ENCODE measurements around the gene PTH2.
"Not testable (repeated sequence)": the region's sequence is repeated elsewhere in the genome, so short reads cannot be mapped to it uniquely, and the experiment has no call there.

DNA sequence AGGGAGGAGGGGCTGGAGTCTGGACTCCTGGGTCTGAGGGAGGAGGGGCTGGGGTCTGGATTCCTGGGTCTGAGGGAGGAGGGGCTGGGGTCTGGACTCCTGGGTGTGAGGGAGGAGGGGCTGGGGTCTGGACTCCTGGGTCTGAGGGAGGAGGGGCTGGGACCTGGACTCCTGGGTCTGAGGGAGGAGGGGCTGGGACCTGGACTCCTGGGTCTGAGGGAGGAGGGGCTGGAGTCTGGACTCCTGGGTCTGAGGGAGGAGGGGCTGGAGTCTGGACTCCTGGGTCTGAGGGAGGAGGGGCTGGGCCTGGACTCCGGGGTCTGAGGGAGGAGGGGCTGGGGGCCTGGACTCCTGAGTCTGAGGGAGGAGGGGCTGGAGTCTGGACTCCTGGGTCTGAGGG, 37.9 kb upstream of the PTH2 start:
- TF ChIP-seq, protein P1, sequence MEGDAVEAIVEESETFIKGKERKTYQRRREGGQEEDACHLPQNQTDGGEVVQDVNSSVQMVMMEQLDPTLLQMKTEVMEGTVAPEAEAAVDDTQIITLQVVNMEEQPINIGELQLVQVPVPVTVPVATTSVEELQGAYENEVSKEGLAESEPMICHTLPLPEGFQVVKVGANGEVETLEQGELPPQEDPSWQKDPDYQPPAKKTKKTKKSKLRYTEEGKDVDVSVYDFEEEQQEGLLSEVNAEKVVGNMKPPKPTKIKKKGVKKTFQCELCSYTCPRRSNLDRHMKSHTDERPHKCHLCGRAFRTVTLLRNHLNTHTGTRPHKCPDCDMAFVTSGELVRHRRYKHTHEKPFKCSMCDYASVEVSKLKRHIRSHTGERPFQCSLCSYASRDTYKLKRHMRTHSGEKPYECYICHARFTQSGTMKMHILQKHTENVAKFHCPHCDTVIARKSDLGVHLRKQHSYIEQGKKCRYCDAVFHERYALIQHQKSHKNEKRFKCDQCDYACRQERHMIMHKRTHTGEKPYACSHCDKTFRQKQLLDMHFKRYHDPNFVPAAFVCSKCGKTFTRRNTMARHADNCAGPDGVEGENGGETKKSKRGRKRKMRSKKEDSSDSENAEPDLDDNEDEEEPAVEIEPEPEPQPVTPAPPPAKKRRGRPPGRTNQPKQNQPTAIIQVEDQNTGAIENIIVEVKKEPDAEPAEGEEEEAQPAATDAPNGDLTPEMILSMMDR (IDR thresholded peaks at IDR 0.05; ENCODE audit: low read length): not testable (repeated sequence)
- TF ChIP-seq EZH2 (optimal IDR thresholded peaks at IDR 0.05; ENCODE audit: low read depth, low read length): not testable (repeated sequence)

All from MM.1S (cell line).